GM23248 (cell line): ENCODE data around the gene ZNF865. TPM values are rescaled to one million over a fixed set of nuclear protein-coding genes. Genes with fewer than 3 reads are reported as not detected.

Experiments used
- DNase-seq: peaks from one replicate; pipeline ENCODE4 v3.0.0-alpha.2; 2015
- H2AFZ ChIP-seq: fragments of 200-600 bp; sonication (generic); 2 replicates; pipeline ENCODE4 v1.6.1; 2016; ENCODE audit warnings: antibody characterized with exemption
- H3F3A ChIP-seq: fragments of 200-600 bp; sonication (generic); 2 replicates; pipeline ENCODE4 v1.6.1; 2016; ENCODE audit warnings: mild to moderate bottlenecking, antibody characterized with exemption, mixed run types; ENCODE audit not compliant: insufficient read depth
- H3K27ac ChIP-seq: fragments of 200-600 bp; sonication (generic); 2 replicates; pipeline ENCODE4 v1.5.1; 2016; ENCODE audit warnings: mild to moderate bottlenecking
- H3K27me3 ChIP-seq: fragments of 200-600 bp; sonication (generic); replicated peaks from 2 replicates; pipeline ENCODE4 v1.6.1; 2016; ENCODE audit warnings: mild to moderate bottlenecking; ENCODE audit not compliant: insufficient read depth
- H3K36me3 ChIP-seq: fragments of 200-600 bp; sonication (generic); 2 replicates; pipeline ENCODE4 v1.6.1; 2016; ENCODE audit warnings: low read depth, mild to moderate bottlenecking
- H3K4me1 ChIP-seq: fragments of 200-600 bp; sonication (generic); 2 replicates; pipeline ENCODE4 v1.6.1; 2016; ENCODE audit warnings: mild to moderate bottlenecking; ENCODE audit not compliant: insufficient read depth
- H3K4me2 ChIP-seq: fragments of 200-600 bp; sonication (generic); one replicate; pipeline ENCODE4 v1.6.1; 2016; ENCODE audit warnings: mild to moderate bottlenecking; ENCODE audit not compliant: unreplicated experiment
- H3K4me3 ChIP-seq: fragments of 200-600 bp; sonication (generic); 2 replicates; pipeline ENCODE4 v1.5.1; 2016; ENCODE audit warnings: mild to moderate bottlenecking
- H3K79me2 ChIP-seq: fragments of 200-600 bp; sonication (generic); 2 replicates; pipeline ENCODE4 v1.6.1; 2016; ENCODE audit warnings: mild to moderate bottlenecking; ENCODE audit not compliant: insufficient read depth
- H3K9ac ChIP-seq: fragments of 200-600 bp; sonication (generic); 2 replicates; pipeline ENCODE4 v1.6.1; 2016; ENCODE audit warnings: mild to moderate bottlenecking
- H3K9me2 ChIP-seq: fragments of 200-600 bp; sonication (generic); 2 replicates; pipeline ENCODE4 v1.6.1; 2016; ENCODE audit warnings: mixed run types, mild to moderate bottlenecking, moderate library complexity; ENCODE audit not compliant: insufficient read depth
- H3K9me3 ChIP-seq: fragments of 200-600 bp; sonication (generic); one replicate; pipeline ENCODE4 v1.6.1; 2017; ENCODE audit warnings: low read depth
- H4K20me1 ChIP-seq: fragments of 200-600 bp; sonication (generic); 2 replicates; pipeline ENCODE4 v1.6.0; 2016; ENCODE audit not compliant: insufficient read depth
- EZH2 ChIP-seq: fragments of 200-600 bp; sonication (generic); IDR thresholded peaks from 2 replicates; pipeline ENCODE4 v1.6.1; 2018; ENCODE audit warnings: antibody characterized with exemption, mild to moderate bottlenecking; ENCODE audit not compliant: insufficient read depth, poor library complexity, severe bottlenecking
- EZH2phosphoT487 ChIP-seq: fragments of 200-600 bp; sonication (generic); IDR thresholded peaks from 2 replicates; pipeline ENCODE4 v1.6.1; 2018; ENCODE audit warnings: antibody characterized with exemption, moderate library complexity, mild to moderate bottlenecking, low read depth; ENCODE audit not compliant: insufficient read depth
- WGBS, 2 experiments: methylation state at CpG; one replicate each; pipeline ENCODE4 v1.1.6; 2015 to 2017; ENCODE audit warnings: low lambda C conversion rate in 2 of 2, low coverage in 1 of 2; ENCODE audit errors: missing lambda C conversion rate in 2 of 2; 5-methylcytosine and 5-hydroxymethylcytosine counted together
- in situ Hi-C: fragments of 300-500 bp; cut with MboI; formaldehyde crosslinking; loops from 2 replicates; pipeline ENCODE4 v1.15.0; 2020
- polyA plus RNA-seq: library from polyadenylated mRNA; unstranded; fragments of >200 nt; fragmentation: Nextera tagmentation; extraction: Ambion mirVana; gene quantifications from 2 replicates; pipeline ENCODE4 v1.2.1, GENCODE V29; 2016
- total RNA-seq: library from RNA; depleted of rRNA; stranded (reverse); fragments of >200 nt; shearing (Covaris generic); gene quantifications from 2 replicates; pipeline ENCODE4 v1.2.3, GENCODE V29; 2014

The ZNF865 gene
- total and polyA plus RNA-seq, 2 experiments from 2014 or later = 0.21 to 1.3 TPM

- TF ChIP-seq EZH2 (no peak), EZH2phosphoT487 (no peak)
- no peaks in the 10 kb centered on the region for H3K27me3 ChIP-seq
- peak overlapping the region; percentile 91 for H3K9ac ChIP-seq
- peaks cover 11% of the 10 kb centered on the region; the same call in 1 of the 2 replicates for H3F3A ChIP-seq
- peak; percentile 95 for DNase-seq
- H3K4me1 ChIP-seq = 0 out of 2 replicates have a peak, but pooled peaks cover 4% of the 10 kb centered on the region
- H3K4me2 ChIP-seq = peak overlapping the region; percentile 45
- WGBS, 2 experiments = 7 to 26% methylated on average over 6 to 26 of the region's 26 CpGs
- peak overlapping the region; percentile 89 for H2AFZ ChIP-seq
- H3K9me2 ChIP-seq = no peaks in the 10 kb centered on the region
- no peaks in the 10 kb centered on the region for H3K36me3 ChIP-seq
- in situ Hi-C loops = no loop called here
- peak overlapping the region; percentile 84 for H3K27ac ChIP-seq
- H3K4me3 ChIP-seq = peak overlapping the region; percentile 86
- peaks cover 15% of the 10 kb centered on the region for H3K79me2 ChIP-seq
- H4K20me1 ChIP-seq = no peaks in the 10 kb centered on the region
- no peaks in the 10 kb centered on the region for H3K9me3 ChIP-seq
Observed at GRCh38 chr19:55598719-55599467, 6.6 kb upstream of the ZNF865 start.

GRCh38 chr19:55599468-55599841, 6.0 kb upstream of the ZNF865 start, which contains the start of gene FIZ1:
Gene FIZ1, minus strand, starts transcription at chr19:55599517. Its CDS starts 1,652 bp downstream, at chr19:55597865.
- Histone ChIP-seq H3K79me2 (peaks cover 15% of the 10 kb centered on the region), H3K36me3 (no peaks in the 10 kb centered on the region), H3K27ac (peak within 1 kb of the TSS; percentile 84), H3K9me3 (no peaks in the 10 kb centered on the region), H3K9me2 (no peaks in the 10 kb centered on the region), H3F3A (peaks cover 16% of the 10 kb centered on the region), H3K4me2 (peak within 1 kb of the TSS; percentile 79), H3K4me1 (peaks cover 6% of the 10 kb centered on the region; the same call in 1 of the 2 replicates), H4K20me1 (no peaks in the 10 kb centered on the region), H3K27me3 (no peaks in the 10 kb centered on the region), H3K9ac (peak within 1 kb of the TSS; percentile 91), H2AFZ (peak within 1 kb of the TSS; percentile 89), H3K4me3 (peak within 1 kb of the TSS; percentile 86)
- in situ Hi-C loops = no loop called here
- TF ChIP-seq EZH2 = no peak
- no peak for TF ChIP-seq EZH2phosphoT487
- 1 to 2% methylated on average over 12 to 23 of the region's 23 CpGs for WGBS, 2 experiments
- DNase-seq = peak; percentile 99

- H3K79me2 ChIP-seq = peaks cover 15% of the 10 kb centered on the region
- H3F3A ChIP-seq = peaks cover 21% of the 10 kb centered on the region
- peak within 1 kb of the TSS; percentile 89 for H2AFZ ChIP-seq
- WGBS, 2 experiments = 1 to 2% methylated on average over 20 to 76 of the region's 97 CpGs
- peak within 1 kb of the TSS; percentile 91 for H3K9ac ChIP-seq
- H3K27me3 ChIP-seq = no peaks in the 10 kb centered on the region
- peak within 1 kb of the TSS; percentile 86 for H3K4me3 ChIP-seq
- peak within 1 kb of the TSS; percentile 84 for H3K27ac ChIP-seq
- H3K4me1 ChIP-seq = peaks cover 10% of the 10 kb centered on the region
- peak within 1 kb of the TSS; percentile 79 for H3K4me2 ChIP-seq
- H3K36me3 ChIP-seq = no peaks in the 10 kb centered on the region
- H3K9me3 ChIP-seq = no peaks in the 10 kb centered on the region
- H4K20me1 ChIP-seq = no peaks in the 10 kb centered on the region
- in situ Hi-C loops = no loop called here
- H3K9me2 ChIP-seq = no peaks in the 10 kb centered on the region
- no peak for TF ChIP-seq EZH2
- TF ChIP-seq EZH2phosphoT487 = no peak
- peak; percentile 91 for DNase-seq
Observed at GRCh38 chr19:55599842-55600661, 5.4 kb upstream of the ZNF865 start, which contains the start of gene ZNF524. Gene ZNF524, plus strand, starts transcription at chr19:55600288. Its CDS starts 1,825 bp downstream, at chr19:55602113.

GRCh38 chr19:55600662-55601028, 4.8 kb upstream of the ZNF865 start:
- Histone ChIP-seq H3K4me2 (peak overlapping the region; percentile 79), H4K20me1 (no peaks in the 10 kb centered on the region), H3K4me1 (peaks cover 10% of the 10 kb centered on the region), H3K9me3 (no peaks in the 10 kb centered on the region), H3K27me3 (no peaks in the 10 kb centered on the region), H3K9ac (peak overlapping the region; percentile 91), H2AFZ (peak overlapping the region; percentile 70), H3K4me3 (peak overlapping the region; percentile 86), H3K36me3 (no peaks in the 10 kb centered on the region), H3F3A (peaks cover 21% of the 10 kb centered on the region), H3K27ac (0 out of 2 replicates have a peak overlapping the region, but pooled peaks have one; percentile 84), H3K9me2 (no peaks in the 10 kb centered on the region), H3K79me2 (peaks cover 15% of the 10 kb centered on the region)
- no peak for DNase-seq
- TF ChIP-seq EZH2 = no peak
- no peak for TF ChIP-seq EZH2phosphoT487
- 7 to 8% methylated on average over 13 to 15 of the region's 15 CpGs for WGBS, 2 experiments
- in situ Hi-C loops = no loop called here
